Activated CD4-positive, alpha-beta T cell treated with anti-CD3 and anti-CD28 coated beads for 1 hour (primary cell): ENCODE data around the gene PDE4DIP.
"Not testable (repeated sequence)": the region's sequence is repeated elsewhere in the genome, so short reads cannot be mapped to it uniquely, and the experiment has no call there.

ENCODE experiments used
- DNase-seq: peaks from one replicate; pipeline ENCODE4 v3.0.0-alpha.2; 2020

PDE4DIP gene

DNA sequence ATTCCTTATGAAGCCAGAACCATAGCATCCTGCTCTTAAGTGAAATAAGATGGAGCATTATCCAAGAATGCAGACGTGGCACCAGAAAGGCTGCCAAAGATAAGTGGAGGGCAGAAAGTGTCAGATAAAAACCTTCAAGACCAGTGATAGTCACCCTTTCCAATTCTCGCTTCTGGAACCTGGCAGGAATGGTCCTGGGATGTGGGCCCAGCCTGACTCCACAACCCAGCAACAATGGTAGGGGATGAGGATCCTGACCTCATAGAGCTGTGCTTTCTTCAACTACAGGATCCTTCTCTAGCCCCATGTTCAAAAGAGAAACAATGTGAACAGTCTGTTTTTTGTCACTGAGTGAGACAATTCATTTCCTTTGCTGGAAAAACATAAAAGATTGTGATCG lies 145.2 kb downstream of the PDE4DIP start:
- not testable (repeated sequence) for DNase-seq

DNA sequence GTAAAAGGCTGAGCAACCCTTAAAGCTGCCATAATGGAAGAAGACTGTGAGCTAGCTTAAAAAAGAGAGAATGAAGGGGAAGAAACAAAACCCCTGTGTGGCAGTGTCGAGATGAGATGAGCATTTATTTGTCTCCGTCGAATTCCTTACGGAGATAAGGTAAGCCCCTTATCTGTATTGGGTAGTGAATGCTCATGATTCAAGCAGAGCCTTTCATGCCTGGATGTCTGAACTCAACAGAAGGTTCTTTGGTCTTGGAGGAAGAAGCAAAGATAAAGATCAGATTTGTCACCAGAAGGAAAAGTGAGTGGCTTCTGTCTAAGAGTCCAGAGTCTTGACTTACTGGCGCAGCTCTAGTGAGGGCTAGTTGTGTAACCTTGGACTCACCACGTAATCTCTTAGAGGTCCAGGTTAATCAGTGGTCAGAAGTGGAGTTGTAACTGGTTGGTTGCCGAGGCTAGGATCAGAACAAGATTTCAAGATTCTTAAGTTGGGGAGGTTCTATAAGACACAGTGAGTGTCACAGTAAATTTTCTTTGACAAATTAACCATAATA lies 146.1 kb downstream of the PDE4DIP start:
- DNase-seq, result not testable (repeated sequence)

DNA sequence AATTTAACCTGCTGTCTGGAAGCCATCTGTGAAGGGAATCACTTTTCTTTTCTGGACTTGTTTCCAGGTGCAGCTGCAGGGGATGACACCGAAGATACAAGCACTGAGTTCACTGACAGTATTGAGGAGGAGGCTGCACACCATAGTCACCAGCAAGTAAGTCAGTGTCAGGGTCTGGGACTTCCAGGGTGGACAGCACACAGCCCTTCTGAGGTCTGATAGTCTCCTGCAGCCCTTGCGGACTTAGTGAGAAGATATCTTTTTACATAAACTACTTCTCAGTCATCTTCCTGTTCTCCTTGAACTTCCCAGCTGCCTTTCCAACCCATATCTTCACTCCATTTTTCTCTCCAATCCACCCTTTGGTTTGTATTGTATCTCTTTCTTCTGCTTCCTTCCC lies 147.6 kb downstream of the PDE4DIP start:
- DNase-seq, result not testable (repeated sequence)

DNA sequence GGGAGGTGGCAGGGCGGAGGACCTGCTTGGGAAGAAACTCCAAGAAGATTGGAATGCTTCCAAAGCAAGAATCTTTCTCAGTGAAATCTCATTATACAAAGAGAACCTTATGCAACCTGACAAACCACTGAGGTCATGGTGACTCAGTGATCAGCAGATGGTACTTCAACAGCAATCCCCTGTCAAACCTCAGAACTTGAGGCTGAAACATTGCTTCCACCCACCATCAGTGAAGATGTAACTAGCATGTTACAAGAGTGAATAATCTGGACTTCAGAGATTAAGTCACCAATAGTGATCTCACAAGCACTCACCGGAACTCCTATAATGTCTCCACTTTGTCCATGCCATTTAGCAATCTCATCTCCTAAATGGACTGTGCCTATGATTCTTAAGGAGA lies 148.1 kb downstream of the PDE4DIP start:
- not testable (repeated sequence) for DNase-seq

DNA sequence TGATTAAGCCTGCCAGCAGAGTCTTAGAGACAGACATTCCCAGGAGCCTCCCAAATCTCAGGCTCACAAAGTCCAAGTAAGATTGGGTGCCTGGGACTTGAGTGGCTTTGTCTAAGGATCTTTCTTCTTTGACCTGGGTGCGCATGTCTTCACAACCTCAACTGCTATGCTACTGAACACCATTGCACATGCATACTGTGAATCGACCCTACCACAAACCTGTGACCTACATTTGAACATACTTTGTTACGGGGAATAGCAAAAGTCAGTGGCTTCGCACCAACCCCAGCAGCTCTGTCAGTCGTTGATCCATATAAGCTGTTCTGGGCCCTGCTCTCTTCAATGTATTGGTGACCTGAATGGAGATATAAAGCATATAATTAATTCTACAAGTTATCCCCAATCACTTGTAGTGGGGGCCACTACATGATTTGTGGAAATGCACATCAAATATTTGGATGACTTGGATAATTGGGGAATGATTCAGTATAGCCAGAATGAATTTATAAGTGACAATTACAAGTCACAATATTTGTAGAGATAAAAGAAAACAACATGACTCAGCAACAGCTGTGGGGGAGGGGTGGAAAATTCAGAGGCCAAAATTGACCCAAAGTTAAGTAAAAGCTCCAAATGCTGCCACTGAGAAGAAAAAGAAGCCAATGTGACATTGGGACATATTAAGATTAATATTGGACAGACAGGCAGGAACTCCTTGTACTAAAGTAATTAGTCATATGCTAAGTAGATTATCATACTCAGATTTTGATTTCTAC lies 152.4 kb downstream of the PDE4DIP start:
- DNase-seq, result not testable (repeated sequence)

DNA sequence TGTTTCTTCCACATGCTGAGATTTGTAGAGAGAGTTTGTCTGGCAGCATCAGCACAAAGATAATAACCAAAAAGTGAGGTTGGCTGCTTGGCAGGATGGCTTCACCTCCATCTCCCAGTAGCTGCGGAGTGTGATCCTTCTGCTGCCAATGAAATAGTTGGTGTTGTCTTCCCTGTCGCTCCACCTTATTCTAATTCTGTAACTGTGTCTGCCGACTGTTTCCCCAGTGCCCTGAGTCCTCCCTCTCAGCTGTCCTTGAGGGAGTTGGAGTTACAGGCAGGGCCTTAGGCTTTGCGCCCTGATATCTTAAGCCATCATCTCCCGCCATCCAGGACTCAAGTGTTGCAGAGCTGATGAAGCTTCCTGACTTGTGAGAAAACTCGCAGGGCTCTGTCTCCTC lies 153.2 kb downstream of the PDE4DIP start:
- DNase-seq, result not testable (repeated sequence)

DNA sequence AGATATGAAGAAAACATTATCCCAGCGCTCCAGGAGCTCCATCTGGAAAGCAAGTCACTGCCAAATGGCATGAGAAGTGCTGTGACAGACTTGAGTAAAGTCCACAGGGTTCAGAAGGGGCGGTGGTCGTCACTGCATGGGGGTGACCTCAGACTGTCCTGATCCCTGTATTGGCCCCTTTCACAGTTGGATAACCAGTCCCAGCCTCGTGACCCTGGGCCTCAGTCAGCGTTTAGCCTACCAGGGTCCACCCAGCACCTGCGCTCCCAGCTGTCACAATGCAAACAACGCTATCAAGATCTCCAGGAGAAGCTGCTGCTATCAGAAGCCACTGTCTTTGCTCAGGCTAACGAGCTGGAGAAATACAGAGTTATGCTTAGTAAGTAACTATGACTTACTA lies 158.4 kb downstream of the PDE4DIP start:
- not testable (repeated sequence) for DNase-seq

DNA sequence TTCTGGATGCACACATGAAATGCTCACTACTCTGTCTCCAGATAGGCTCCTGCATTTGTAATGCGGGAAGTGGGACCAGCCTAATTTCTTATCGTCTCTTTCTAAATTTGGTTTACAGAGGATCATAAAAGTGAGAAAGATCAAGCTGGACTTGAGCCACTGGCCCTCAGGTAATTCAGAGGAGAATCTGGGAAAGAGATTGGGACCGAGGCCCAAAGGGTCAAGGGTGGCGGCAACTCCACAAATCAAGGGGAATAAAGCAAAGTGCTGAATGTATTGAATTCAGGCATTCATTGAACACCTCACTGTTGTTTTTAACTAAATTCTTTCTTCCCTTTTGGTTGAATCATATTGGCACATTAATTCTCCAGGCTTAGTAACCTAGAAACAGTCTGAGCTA lies 164.1 kb downstream of the PDE4DIP start:
- not testable (repeated sequence) for DNase-seq

DNA sequence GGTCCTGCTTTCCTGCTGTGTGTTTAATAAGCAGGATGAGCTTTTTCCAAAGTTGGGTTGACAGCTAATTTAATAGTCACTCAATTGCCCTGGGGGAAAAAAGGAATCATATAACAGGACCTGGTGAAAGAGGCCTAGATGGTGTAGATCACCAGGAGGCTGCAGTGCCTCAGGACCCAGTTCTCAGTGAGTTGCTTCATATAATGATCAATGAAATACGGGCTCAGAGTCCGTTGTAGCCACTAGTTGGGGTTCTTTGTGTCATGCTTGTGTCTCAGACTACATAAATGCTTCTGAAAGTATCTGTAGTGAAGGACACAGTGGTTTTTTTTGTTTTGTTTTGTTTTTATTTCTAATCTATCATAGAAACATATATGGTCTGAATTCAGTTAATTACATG lies 164.5 kb downstream of the PDE4DIP start:
- not testable (repeated sequence) for DNase-seq

DNA sequence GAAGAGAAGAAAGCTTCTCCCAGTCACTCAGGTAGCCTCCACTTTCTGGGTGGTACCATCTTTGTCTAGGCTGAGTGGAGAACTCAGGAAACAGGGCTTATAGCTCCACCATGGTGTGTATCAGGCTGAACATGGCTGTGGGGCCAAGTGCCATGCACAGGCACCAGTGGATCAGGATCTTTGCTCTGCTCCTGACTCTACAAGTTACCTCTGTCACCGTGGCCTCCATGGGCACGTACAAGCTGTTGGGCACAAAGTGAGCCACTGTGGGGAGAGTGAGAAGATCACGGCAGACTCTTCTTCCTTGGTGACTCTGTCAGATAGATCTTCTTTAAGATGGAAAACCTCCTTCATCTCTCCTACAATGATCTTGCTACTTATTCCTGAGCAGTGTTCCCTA lies 165.5 kb downstream of the PDE4DIP start:
- DNase-seq, result not testable (repeated sequence)

DNA sequence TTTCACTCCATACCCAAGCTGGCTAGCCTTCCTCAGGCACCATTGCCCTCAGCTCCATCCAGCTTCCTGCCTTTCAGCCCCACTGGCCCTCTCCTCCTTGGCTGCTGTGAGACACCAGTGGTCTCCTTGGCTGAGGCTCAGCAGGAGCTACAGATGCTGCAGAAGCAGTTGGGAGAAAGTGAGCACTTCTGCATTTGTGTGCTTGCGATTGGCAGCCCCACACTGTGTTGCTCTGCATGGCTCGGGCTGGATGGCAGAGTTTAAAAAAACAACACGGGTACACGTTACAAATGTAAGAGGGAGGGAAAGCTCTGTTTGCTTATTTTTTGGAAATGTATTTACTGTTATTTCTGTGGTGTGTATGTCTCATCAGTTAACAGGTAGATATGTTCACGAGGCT lies 168.4 kb downstream of the PDE4DIP start:
- DNase-seq, result not testable (repeated sequence)

DNA sequence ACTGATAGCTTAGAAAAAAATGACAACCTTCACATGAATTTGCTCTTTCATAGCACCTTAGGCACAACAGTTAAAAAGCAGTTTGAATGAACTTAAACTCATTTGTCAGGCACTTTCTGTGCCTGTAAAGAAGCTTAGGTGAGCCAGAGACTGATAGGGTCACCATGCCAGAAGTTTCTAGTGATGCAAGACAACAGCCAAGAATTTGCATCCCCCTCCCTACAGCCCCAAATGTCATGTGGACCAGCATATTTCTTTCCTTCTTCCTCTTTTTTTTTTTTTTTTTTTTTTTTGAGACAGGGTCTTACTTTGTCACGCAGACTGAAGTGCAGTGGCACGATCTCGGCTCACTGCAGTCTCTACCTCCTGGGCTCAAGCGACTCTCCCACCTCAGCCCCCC lies 169.3 kb downstream of the PDE4DIP start:
- not testable (repeated sequence) for DNase-seq

DNA sequence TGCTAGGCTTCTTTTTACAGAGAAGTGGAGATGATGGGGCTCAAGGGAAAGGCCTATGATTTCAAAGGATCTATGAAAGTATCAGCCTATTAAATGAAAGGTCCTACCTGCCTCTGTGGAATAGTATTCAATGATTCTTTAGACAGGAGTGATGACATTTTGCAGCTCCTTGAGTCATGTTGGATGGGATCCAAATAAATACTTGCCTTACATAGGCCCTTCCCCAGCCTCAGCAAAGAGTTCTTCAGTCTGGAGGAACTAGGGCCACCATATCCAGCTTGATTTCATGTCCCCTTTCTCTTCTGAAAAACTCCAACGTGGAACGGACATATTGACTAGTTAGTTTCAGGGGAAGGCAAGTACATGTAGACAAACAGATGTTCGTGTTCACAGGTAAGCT lies 171.3 kb downstream of the PDE4DIP start:
- DNase-seq, result not testable (repeated sequence)

DNA sequence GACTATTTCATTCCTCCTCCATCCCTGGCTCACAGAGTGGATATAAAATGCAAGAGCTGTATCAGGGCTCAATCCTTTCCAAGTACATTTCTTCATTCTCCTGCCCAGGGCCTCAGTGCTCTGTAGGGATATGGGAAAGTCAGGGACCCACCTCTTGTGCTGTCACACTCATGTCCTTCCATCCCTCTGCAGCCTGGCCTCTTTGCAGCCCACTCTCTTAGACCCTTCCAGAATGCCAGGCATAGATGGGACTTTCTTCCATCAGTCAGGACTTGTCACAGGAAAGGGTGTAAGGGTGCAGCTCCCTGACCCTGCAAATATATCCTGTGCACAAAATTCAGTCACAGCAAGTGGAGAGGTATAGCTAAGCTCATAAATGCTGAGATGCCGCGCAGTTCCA lies 172.4 kb downstream of the PDE4DIP start:
- not testable (repeated sequence) for DNase-seq

DNA sequence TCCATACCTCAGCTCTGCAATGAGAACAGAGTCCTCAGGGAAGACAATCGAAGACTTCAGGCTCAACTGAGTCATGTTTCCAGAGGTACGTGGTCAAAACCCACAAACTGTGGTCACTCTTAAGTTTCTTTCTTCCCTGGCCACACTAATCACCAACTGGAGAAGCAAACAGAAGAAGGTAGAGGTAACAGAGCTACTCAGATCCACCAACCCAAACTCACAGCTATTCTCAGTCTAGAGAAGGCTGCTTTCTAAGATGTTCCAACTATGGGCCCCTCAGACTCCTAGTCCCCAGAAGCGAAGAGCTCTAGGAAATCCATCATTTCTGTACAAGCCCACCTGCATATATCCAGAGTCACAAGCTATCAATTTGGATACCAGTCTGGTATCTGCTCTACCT lies 174.3 kb downstream of the PDE4DIP start:
- not testable (repeated sequence) for DNase-seq

DNA sequence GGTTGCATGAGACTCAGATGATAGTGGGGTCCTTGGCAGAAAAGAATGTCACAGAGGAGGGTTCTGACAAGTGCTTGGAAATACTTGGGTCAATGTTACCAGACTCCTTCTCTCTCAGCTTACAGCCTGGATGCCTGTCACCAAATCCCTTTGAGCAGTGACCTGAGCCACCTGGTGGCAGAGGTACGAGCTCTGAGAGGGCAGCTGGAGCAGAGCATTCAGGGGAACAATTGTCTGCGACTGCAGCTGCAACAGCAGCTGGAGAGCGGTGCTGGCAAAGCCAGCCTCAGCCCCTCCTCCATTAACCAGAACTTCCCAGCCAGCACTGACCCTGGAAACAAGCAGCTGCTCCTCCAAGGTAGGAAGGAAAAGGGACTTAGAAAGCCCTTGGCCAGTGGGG lies 180.1 kb downstream of the PDE4DIP start:
- DNase-seq, result not testable (repeated sequence)

DNA sequence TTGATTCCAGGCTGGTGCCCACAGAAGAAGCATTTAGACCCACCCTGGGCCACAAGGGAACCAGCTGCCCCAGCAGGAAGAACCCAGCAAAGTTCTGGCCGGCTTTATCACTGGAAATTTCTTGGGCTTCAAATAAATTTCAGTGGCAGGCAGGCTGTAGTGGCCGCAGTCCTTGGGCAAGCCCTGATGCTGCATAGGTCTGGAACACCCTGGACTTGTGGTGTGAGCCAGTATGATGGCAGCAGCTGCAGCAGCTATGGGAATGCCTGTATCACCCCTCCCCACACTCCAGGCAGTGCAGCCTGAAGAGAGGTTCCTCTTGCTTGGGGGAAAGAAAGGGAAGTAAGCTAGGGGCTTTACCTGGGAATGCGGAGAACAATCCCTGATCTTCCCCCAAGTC lies 189.7 kb downstream of the PDE4DIP start:
- not testable (repeated sequence) for DNase-seq

DNA sequence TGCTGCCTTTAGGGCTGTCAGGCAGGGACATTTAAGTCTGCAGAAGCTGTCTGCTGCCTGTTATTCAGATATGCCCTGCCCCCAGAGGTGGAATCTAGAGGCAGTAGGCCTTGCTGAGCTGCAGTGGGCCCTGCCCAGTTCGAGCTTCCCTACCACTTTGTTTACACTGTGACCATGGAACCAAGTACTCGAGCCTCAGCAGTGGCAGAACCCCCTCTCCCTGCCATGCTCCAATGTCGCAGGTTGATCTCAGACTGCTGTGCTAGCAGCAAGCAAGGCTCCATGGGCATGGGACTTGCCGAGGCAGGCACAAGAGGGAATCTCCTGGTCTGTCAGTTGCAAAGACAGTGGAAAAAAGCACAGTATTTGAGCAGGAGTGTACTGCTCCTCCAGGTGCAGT lies 198.8 kb downstream of the PDE4DIP start:
- not testable (repeated sequence) for DNase-seq

DNA sequence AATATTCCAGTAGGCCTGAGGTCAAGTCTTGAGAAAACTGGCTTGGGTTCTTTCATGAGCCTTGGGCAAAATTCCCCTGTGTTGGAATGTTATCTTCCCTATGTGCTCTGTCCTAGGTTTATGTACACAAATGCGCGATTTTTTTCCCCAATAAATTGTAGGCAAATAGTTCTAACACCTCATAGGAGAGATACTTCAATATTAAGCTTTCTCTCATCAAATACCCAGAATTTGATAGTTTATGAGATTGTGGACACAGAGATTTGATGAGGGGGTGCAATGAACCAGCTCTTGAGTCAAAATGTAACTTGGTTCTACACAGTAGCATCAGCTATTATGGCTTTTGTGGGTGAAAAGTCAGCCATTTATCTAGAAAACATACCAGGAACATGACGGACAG lies 220.4 kb downstream of the PDE4DIP start:
- DNase-seq, result not testable (repeated sequence)

DNA sequence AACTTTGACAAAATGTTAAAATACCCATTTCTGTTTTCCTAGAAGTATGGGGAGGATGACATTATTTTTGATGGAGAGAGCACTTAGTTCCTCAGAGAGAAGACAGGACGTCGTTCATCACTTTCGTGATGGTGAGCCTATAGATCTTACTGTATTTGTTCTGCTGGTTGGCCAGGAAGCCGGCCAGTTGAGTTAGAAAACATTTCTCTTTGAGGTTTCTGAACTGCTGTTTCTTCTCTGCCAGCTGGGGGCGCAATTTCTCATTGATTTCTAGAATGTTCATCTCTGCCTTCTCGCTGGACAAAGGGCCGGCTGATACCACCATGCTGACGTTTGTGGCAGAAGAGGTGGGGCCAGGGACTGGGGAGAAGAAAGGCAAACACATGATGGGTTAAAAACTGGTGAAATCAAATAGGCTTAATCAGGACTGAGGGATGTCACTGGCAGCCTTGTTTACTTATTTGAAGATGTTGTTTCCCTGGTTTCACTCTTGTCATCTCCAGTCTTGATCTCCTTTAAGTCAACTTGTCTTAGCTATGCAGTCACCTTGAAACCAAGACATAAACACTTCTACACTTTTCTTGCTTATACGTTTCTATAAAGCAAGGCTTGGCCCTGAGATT lies 231.4 kb downstream of the PDE4DIP start:
- not testable (repeated sequence) for DNase-seq
